Adipose tissue (tissue), 3 donors: ENCODE results near the gene PRKG1. TPM values are rescaled to one million over a fixed set of nuclear protein-coding genes. Genes with fewer than 3 reads are reported as not detected.
"Not testable (repeated sequence)": the region's sequence is repeated elsewhere in the genome, so short reads cannot be mapped to it uniquely, and the experiment has no call there.

Source experiments
- H3K27ac ChIP-seq: one replicate; pipeline ENCODE4 v1.5.1; 2013; ENCODE audit warnings: low read depth, low read length
- WGBS, 3 donors: extraction: QIAGEN DNeasy Blood & Tissue Kit; methylation state at CpG; one replicate each; pipeline ENCODE4 v1.1.7; 2013; 5-methylcytosine and 5-hydroxymethylcytosine counted together
- polyA plus RNA-seq, 3 donors: library from polyadenylated mRNA; stranded (reverse); fragments of 200-250 nt; gene quantifications; one replicate each; pipeline ENCODE4 v1.2.3, GENCODE V29; 2013
- donor health status: healthy with polysubstance abuse.
- donor health status: Bipolar disorder and iron deficiency.
- donor health status: healthy.

The PRKG1 gene
- polyA plus RNA-seq, 3 donors: 0.46 to 13.2 (median 2.1) TPM

- 67 to 88% (median 72%) methylated on average over 4 of the region's 4 CpGs for WGBS, 3 donors
- H3K27ac ChIP-seq: no peak overlapping the region
Observed at GRCh38 chr10:51239006-51239405, 164.7 kb downstream of the PRKG1 start.

DNA sequence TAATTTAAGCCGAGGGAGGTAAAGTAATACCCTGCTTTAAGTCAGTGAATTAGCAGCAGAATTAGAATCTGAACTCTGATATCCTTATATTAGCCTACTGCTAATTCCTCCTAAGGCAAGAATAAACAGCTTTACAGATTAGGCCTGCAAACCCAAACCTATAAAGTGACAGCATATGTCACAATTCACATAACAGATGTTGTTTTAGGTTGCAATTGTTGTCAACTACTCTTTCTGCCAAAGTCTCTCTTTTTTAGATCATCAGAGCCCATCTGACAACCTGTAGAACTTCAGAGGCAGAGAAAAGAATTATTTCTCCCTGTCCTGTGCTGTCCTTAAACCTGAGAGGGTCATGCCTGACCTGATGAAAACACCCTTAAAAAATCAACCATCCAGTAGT is 167.2 kb downstream of the PRKG1 start:
- H3K27ac ChIP-seq: no peak overlapping the region
- 91 to 97% (median 91%) methylated on average over 1 of the region's 1 CpG for WGBS, 3 donors

GRCh38 chr10:51242393-51242792 is 168.1 kb downstream of the PRKG1 start:
- WGBS, 3 donors: 67 to 85% (median 83%) methylated on average over 2 of the region's 2 CpGs

GRCh38 chr10:51244309-51244708 is 170.0 kb downstream of the PRKG1 start:
- no peak overlapping the region for H3K27ac ChIP-seq
- 48 to 68% (median 52%) methylated on average over 1 of the region's 1 CpG for WGBS, 3 donors

More at GRCh38 chr10:51242393-51242792, 168.1 kb downstream of the PRKG1 start:
- H3K27ac ChIP-seq: no peak overlapping the region

GRCh38 chr10:51244748-51245490 is 170.6 kb downstream of the PRKG1 start:
- H3K27ac ChIP-seq: no peak overlapping the region
- 32 to 40% (median 33%) methylated on average over 4 of the region's 4 CpGs for WGBS, 3 donors

DNA sequence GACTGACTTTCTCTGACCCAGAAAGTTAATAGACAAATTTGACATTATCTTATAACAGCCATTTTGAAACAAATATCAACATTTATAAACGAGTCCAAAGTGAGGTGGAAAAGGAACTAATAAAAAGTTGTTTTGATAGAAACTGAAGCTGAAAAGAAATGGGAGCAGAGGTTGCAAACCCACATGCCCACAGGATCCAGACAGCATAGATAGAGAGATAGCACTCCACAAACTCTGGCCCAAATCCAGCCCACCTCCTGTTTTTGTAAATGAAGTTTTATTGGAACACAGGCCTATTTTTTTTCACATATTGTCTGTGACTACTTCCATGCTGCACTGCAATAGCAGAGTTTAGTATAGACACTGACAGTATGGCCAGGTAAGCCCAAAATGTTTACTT is 171.9 kb downstream of the PRKG1 start:
- 19 to 31% (median 29%) methylated on average over 1 of the region's 1 CpG for WGBS, 3 donors
- H3K27ac ChIP-seq: no peak overlapping the region

GRCh38 chr10:51250278-51250920 is 176.1 kb downstream of the PRKG1 start:
- WGBS, 3 donors: 57 to 77% (median 61%) methylated on average over 1 of the region's 1 CpG

DNA sequence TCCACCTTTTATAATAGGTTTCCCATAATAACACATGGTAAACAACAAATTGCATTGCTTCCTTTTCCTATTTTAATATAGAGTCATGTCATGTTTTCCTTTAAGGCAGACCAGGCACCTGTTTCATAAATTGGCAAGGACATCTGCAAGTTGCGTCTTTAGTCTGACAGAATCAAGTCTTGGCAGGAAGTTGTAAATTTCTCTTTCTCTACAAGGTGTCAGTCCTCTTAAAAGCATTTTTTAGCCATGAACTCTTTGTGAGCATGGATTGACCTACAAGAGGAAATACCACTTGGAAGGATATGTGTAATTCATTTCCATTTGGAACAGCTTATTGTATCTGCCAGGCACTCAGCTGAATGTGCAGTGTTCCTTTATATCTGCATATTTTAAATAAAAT is 176.8 kb downstream of the PRKG1 start:
- no peak overlapping the region for H3K27ac ChIP-seq
- WGBS, 3 donors: 27 to 44% (median 35%) methylated on average over 1 of the region's 1 CpG

More at GRCh38 chr10:51250278-51250920, 176.1 kb downstream of the PRKG1 start:
- H3K27ac ChIP-seq: no peak overlapping the region

- WGBS, 3 donors: 63 to 84% (median 64%) methylated on average over 4 of the region's 4 CpGs
- no peak overlapping the region for H3K27ac ChIP-seq
Observed at GRCh38 chr10:51255381-51255780, 181.1 kb downstream of the PRKG1 start.

DNA sequence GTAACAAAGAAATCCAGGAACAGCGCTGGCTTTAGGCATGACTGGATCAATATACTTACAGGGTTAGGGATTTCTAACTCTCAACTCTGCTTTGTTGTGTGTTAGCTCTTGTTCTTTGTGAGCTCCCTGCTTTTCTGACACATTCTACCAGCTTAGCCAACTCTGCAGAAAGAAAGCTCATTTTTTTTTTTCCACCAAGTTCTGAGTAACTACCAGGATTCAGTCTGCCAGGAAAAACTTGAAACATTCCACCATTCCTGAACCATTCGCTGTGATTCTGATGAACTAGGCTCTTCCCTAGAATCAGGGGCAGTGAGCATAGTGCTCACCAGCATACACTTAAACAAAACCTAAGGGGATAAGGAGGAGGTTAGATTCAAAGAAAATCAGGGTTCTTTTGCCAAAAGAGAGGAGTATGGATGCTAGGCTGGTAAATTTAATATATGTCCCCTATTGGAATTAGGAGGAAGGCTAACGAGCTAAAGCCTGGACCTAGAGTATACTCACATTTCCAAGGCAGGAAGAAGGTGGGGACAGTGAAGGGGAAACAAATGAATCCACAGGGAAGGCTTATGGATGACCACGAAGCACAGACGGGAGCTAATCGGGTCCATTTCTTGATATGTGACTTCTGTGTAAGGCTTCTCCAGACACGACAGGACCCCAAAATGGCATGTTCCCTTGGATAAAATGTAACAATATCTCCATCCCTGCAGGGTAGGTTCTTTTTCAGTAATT is 183.4 kb downstream of the PRKG1 start:
- H3K27ac ChIP-seq: no peak overlapping the region
- WGBS, 3 donors: 72 to 81% (median 76%) methylated on average over 7 of the region's 7 CpGs

DNA sequence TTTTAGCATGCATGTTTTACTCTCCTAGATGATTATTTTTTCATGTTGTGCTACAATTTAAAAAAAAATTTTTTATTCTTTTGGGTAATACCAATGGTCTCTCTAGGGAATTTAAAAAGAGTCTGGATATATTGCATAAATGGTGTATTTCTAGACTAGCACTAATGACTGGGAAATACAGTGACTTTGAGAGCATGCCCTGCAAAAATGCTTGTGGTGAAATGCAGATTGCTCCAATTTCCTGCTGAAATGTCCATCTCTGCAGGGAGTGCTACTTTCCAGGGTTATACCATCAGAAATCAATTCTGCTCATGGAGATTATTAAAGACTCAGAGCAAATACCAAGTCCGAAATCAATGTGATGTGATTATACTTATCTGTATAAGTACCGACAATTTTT is 186.1 kb downstream of the PRKG1 start:
- WGBS, 3 donors: 86 to 99% (median 95%) methylated on average over 2 of the region's 2 CpGs
- no peak overlapping the region for H3K27ac ChIP-seq

DNA sequence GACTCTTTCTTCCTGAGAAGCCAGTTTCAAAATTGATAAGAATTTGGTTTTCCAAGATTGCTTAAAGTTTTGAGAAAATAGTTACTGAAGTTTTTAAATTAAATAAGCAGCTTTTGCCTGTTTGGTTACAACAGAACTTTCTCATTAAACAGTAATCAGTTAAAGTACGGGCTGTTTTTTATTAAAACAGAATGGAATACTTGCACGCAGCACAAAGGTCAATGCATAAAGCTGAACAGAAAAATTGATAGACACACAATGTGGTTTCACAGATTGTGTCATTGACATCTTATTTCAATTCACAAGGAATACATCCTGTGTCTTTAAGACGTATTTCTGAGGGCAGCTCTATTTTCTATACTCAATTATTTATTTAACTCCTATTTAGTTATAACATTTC is 192.2 kb downstream of the PRKG1 start:
- WGBS, 3 donors: 69 to 90% (median 84%) methylated on average over 3 of the region's 3 CpGs
- no peak overlapping the region for H3K27ac ChIP-seq

DNA sequence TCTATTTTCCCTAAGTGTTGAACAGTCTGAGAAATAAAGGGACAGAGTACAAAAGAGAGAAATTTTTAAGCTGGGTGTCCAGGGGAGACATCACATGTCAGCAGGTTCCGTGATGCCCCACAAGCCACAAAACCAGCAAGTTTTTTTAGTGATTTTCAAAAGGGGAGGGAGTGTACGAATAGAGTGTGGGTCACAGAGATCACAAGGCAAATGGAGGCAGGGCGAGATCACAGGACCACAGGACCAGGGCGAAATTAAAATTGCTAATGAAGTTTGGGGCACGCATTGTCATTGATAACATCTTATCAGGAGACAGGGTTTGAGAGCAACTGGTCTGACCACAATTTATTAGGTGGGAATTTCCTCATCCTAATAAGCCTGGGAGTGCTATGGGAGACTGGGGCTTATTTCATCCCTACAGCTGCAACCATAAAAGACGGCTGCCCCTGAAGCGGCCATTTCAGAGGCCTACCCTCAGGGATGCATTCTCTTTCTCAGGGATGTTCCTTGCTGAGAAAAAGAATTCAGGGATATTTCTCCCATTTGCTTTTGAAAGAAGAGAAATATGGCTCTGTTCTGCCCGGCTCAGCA is 193.8 kb downstream of the PRKG1 start:
- WGBS, 3 donors: 88 to 93% (median 88%) methylated on average over 8 of the region's 8 CpGs

GRCh38 chr10:51269821-51270220 is 195.5 kb downstream of the PRKG1 start:
- no peak overlapping the region for H3K27ac ChIP-seq

More for the DNA sequence above, 193.8 kb downstream of the PRKG1 start:
- H3K27ac ChIP-seq: not testable (repeated sequence)

- no peak overlapping the region for H3K27ac ChIP-seq
- WGBS, 3 donors: 77 to 91% (median 82%) methylated on average over 2 of the region's 2 CpGs
Observed at GRCh38 chr10:51270936-51271530, 196.7 kb downstream of the PRKG1 start.

GRCh38 chr10:51272099-51272498 is 197.8 kb downstream of the PRKG1 start:
- H3K27ac ChIP-seq: not testable (repeated sequence)
- 58 to 69% (median 65%) methylated on average over 2 of the region's 2 CpGs for WGBS, 3 donors

- H3K27ac ChIP-seq: no peak overlapping the region
- WGBS, 3 donors: 48 to 79% (median 50%) methylated on average over 1 of the region's 1 CpG
Observed at GRCh38 chr10:51272555-51272954, 198.3 kb downstream of the PRKG1 start.

DNA sequence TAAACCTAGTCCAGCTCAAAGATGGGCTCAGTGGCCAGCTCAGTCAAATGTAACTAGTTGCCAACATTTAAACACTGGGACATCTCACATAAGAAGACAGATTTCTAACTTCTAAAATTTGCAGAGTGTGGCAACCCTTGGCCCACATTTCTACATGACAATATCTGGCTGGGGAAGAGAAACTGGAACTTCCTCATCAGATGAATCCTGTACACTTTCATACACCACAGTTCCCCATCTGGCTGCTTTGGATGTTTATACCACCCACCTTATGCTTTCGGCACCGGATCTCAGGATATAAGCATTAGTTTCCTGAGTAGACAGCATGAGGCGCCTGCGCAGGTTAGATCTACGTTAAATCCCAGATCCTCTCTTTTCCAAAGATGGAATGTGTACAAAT is 199.3 kb downstream of the PRKG1 start:
- H3K27ac ChIP-seq: no peak overlapping the region
- 32 to 87% (median 57%) methylated on average over 5 of the region's 5 CpGs for WGBS, 3 donors

DNA sequence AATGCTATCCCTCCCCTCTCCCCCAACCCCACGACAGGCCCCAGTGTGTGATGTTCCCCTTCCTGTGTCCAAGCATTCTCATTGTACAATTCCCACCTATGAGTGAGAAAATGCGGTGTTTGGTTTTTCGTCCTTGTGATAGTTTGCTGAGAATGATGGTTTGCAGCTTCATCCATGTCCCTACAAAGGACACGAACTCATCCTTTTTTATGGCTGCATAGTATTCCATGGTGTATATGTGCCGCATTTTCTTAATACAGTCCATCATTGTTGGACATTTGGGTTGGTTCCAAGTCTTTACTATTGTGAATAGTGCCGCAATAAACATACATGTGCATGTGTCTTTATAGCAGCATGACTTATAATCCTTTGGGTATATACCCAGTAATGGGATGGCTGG is 201.8 kb downstream of the PRKG1 start:
- WGBS, 3 donors: 81 to 96% (median 94%) methylated on average over 6 of the region's 6 CpGs
- not testable (repeated sequence) for H3K27ac ChIP-seq
